Measurements from ENCODE around the gene C2orf81. TPM values are rescaled to one million over a fixed set of nuclear protein-coding genes. Genes with fewer than 3 reads are reported as not detected.
A peak's percentile ranks its signal among the peaks of the same experiment; 100 is the strongest.

Gene C2orf81
- polyA plus RNA-seq, 1 donor from 2014 or later = 3.3 TPM

GRCh38 chr2:74464406-74464805 lies 43.0 kb upstream of the C2orf81 start:
- Histone ChIP-seq H3K4me2 (ENCODE audit: low read length) (peak overlapping the region; percentile 91), H3K36me3 (ENCODE audit: insufficient read depth, low read length) (no peaks in the 10 kb centered on the region), H3K27ac (ENCODE audit: low read length) (peak overlapping the region; percentile 66), H3K4me3 (ENCODE audit: low read length) (peak overlapping the region; percentile 95), H3K9me3 (ENCODE audit: low read length) (no peaks in the 10 kb centered on the region), H3F3A (ENCODE audit: insufficient read depth, low read length, poor library complexity, severe bottlenecking) (no peaks in the 10 kb centered on the region), H3K9me2 (ENCODE audit: insufficient read depth, low read length) (no peaks in the 10 kb centered on the region), H3K9ac (ENCODE audit: low read length) (peak overlapping the region; percentile 82), H3K27me3 (ENCODE audit: insufficient read depth, low read depth, low read length) (no peaks in the 10 kb centered on the region), H2AFZ (ENCODE audit: low read depth, low read length) (no peak overlapping the region), H3K79me2 (replicated peaks; ENCODE audit: insufficient read depth, low read length) (peaks cover 9% of the 10 kb centered on the region), H4K20me1 (ENCODE audit: insufficient read depth) (no peaks in the 10 kb centered on the region)
- TF ChIP-seq EP300 (conservative IDR thresholded peaks at IDR 0.05; ENCODE audit: poor library complexity, severe bottlenecking) (no peak), CTCF (IDR thresholded peaks at IDR 0.05; ENCODE audit: poor library complexity, severe bottlenecking) (no peak), SMC3 (conservative IDR thresholded peaks at IDR 0.05; ENCODE audit: poor library complexity) (no peak), EZH2 (IDR thresholded peaks at IDR 0.05; ENCODE audit: borderline replicate concordance, insufficient read depth, low read length, poor library complexity, severe bottlenecking) (no peak), POLR2AphosphoS5 (IDR thresholded peaks at IDR 0.05) (no peak), REST (IDR thresholded peaks at IDR 0.05; ENCODE audit: borderline replicate concordance) (no peak), TAF1 (IDR thresholded peaks at IDR 0.05; ENCODE audit: low read depth) (no peak), MXI1 (conservative IDR thresholded peaks at IDR 0.05; ENCODE audit: poor library complexity, severe bottlenecking) (no peak), RAD21 (conservative IDR thresholded peaks at IDR 0.05) (no peak)

- Histone ChIP-seq H3K4me2 (ENCODE audit: low read length) (no peak overlapping the region), H3K4me3 (ENCODE audit: low read length) (no peak overlapping the region), H3K9ac (ENCODE audit: low read length) (no peak overlapping the region), H3K36me3 (ENCODE audit: insufficient read depth, low read length) (no peaks in the 10 kb centered on the region), H3K79me2 (replicated peaks; ENCODE audit: insufficient read depth, low read length) (peaks cover 18% of the 10 kb centered on the region), H3F3A (ENCODE audit: insufficient read depth, low read length, poor library complexity, severe bottlenecking) (no peaks in the 10 kb centered on the region), H3K9me2 (ENCODE audit: insufficient read depth, low read length) (no peaks in the 10 kb centered on the region), H2AFZ (ENCODE audit: low read depth, low read length) (no peak overlapping the region), H3K27me3 (ENCODE audit: insufficient read depth, low read depth, low read length) (no peaks in the 10 kb centered on the region), H3K9me3 (ENCODE audit: low read length) (no peaks in the 10 kb centered on the region), H3K27ac (ENCODE audit: low read length) (no peak overlapping the region), H4K20me1 (ENCODE audit: insufficient read depth) (no peaks in the 10 kb centered on the region)
- TF ChIP-seq REST (IDR thresholded peaks at IDR 0.05; ENCODE audit: borderline replicate concordance) = no peak
- TF ChIP-seq MXI1 (conservative IDR thresholded peaks at IDR 0.05; ENCODE audit: poor library complexity, severe bottlenecking) = no peak
- no peak for TF ChIP-seq EP300 (conservative IDR thresholded peaks at IDR 0.05; ENCODE audit: poor library complexity, severe bottlenecking)
- TF ChIP-seq CTCF (IDR thresholded peaks at IDR 0.05; ENCODE audit: poor library complexity, severe bottlenecking) = no peak
- no peak for TF ChIP-seq TAF1 (IDR thresholded peaks at IDR 0.05; ENCODE audit: low read depth)
- no peak for TF ChIP-seq POLR2AphosphoS5 (IDR thresholded peaks at IDR 0.05)
- no peak for TF ChIP-seq RAD21 (conservative IDR thresholded peaks at IDR 0.05)
- TF ChIP-seq EZH2 (IDR thresholded peaks at IDR 0.05; ENCODE audit: borderline replicate concordance, insufficient read depth, low read length, poor library complexity, severe bottlenecking) = no peak
- TF ChIP-seq SMC3 (conservative IDR thresholded peaks at IDR 0.05; ENCODE audit: poor library complexity) = no peak
These were observed 41.3 kb upstream of the C2orf81 start for GRCh38 chr2:74462786-74463105.

Data from neural cell (in vitro differentiated cells).